Measurements from ENCODE around the gene SNTB2. TPM values are rescaled to one million over a fixed set of nuclear protein-coding genes. Genes with fewer than 3 reads are reported as not detected.

Gene SNTB2
- total and polyA plus RNA-seq, 9 of the 15 experiments (the other 6 are each of a cell fraction or from before 2014, with no cell fraction given) = 1.2 to 13.7 (median 5.7) TPM

DNA sequence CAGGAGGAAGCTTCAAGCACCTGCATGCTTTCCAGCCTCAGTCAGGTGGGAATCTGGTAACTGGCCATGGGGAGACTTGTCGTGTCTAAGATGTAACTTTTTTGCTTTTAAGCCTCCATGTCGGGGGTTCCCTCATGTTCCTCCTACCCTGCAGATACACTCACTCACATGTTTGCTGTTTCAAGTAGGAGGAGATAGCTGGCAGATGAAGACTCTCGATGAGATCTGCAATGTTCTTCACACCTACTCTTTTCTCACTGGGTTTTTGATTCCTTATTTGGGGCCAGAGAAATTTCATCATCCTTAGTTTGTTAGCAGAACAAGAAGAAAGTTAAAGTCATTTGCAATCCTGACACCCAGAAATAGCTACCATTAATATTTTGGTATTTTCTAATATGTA lies 29.8 kb upstream of the SNTB2 start:
- WGBS (ENCODE audit: insufficient coverage, low coverage, missing lambda C conversion rate) = 92% methylated on average over 3 of the region's 3 CpGs
- Histone ChIP-seq H3K4me3 (no peak overlapping the region), H3K4me1 (replicated peaks in 1 of 2; ENCODE audit: control insufficient read depth in 2 of 2, insufficient read depth in 2 of 2, low read length in 2 of 2) (no peaks in the 10 kb centered on the region), H3K27ac (ENCODE audit: extremely low read depth, low read depth, low read length) (no peak overlapping the region), H2AFZ (ENCODE audit: low read depth, low read length) (no peak overlapping the region), H4K20me1 (replicated peaks; ENCODE audit: control insufficient read depth, insufficient read depth, low read length) (no peaks in the 10 kb centered on the region), H3K79me2 (ENCODE audit: control insufficient read depth, insufficient read depth, low read length) (no peaks in the 10 kb centered on the region), H3K4me2 (ENCODE audit: insufficient read depth, low read length) (no peak overlapping the region), H3K9ac (ENCODE audit: insufficient read depth in 1 of 2, low read depth in 2 of 2, low read length in 2 of 2) (no peak overlapping the region), H3K9me1 (ENCODE audit: control insufficient read depth, insufficient read depth, low read length) (no peaks in the 10 kb centered on the region), H3K36me3 (ENCODE audit: control insufficient read depth, insufficient read depth, low read length) (peaks cover 92% of the 10 kb centered on the region), H3K9me3 (replicated peaks; ENCODE audit: control insufficient read depth, insufficient read depth, low read depth, low read length) (no peaks in the 10 kb centered on the region), H3K27me3 (ENCODE audit: control insufficient read depth in 2 of 2, insufficient read depth in 2 of 2, low read length in 2 of 2) (no peaks in the 10 kb centered on the region)
- no peak for ATAC-seq
- intact Hi-C loops (cut with micrococcal nuclease) (no loop called here), in situ Hi-C loops (cut with MboI) (no loop called here)
- TF ChIP-seq ZNF174 (CRISPR knock-in tag; IDR thresholded peaks at IDR 0.05) = no peak
- ChIA-PET POLR2A (interaction anchor here (1.1 to 1.6 kb wide), 3 partner anchors 11 to 129 kb away, joined by 3 read pairs; no protein-coding TSS in a partner anchor), CTCF (ENCODE audit: low intra/inter-chr PET ratio) (no interaction called here)
- FAIRE-seq = no peak
- no TSS peak for BruUV-seq (replicated peaks)
- no peak for DNase-seq (ENCODE audit: extremely low read depth in 1 of 4, low spot score in 3 of 4)

DNA sequence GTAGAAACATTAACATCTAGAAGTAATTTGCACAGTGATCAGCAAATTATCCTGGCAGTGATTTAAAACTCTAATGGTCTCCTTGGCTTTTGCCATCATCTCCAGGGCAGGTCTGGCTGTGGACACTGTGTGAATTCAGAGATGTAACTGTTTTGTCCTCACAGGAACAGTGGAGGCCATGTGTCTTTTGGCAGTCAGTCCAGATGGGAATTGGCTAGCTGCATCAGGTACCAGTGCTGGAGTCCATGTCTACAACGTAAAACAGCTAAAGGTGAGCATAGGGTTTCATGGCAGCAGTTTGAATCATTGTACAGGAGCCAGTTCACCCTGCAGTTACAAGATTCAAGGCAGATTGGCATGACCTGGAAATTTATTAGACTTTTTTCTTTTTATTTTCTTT lies 26.8 kb upstream of the SNTB2 start:
- ChIA-PET CTCF (ENCODE audit: low intra/inter-chr PET ratio) (no interaction called here), POLR2A (interaction anchor here (0.9 to 2.1 kb wide), 3 partner anchors 8 to 11 kb away, joined by 3 to 6 read pairs (median 4); no protein-coding TSS in a partner anchor)
- H3K4me1 ChIP-seq (replicated peaks in 1 of 2; ENCODE audit: control insufficient read depth in 2 of 2, insufficient read depth in 2 of 2, low read length in 2 of 2) = no peaks in the 10 kb centered on the region
- H3K36me3 ChIP-seq (ENCODE audit: control insufficient read depth, insufficient read depth, low read length) = peaks cover 91% of the 10 kb centered on the region
- H4K20me1 ChIP-seq (replicated peaks; ENCODE audit: control insufficient read depth, insufficient read depth, low read length) = no peaks in the 10 kb centered on the region; the same call in 1 of the 2 replicates
- no peak overlapping the region for H2AFZ ChIP-seq (ENCODE audit: low read depth, low read length)
- FAIRE-seq (no peak), DNase-seq (ENCODE audit: extremely low read depth in 1 of 4, low spot score in 3 of 4) (no peak), ATAC-seq (no peak)
- H3K4me2 ChIP-seq (ENCODE audit: insufficient read depth, low read length) = no peak overlapping the region
- H3K9ac ChIP-seq (ENCODE audit: insufficient read depth in 1 of 2, low read depth in 2 of 2, low read length in 2 of 2) = no peak overlapping the region
- 92% methylated on average over 1 of the region's 1 CpG for WGBS (ENCODE audit: insufficient coverage, low coverage, missing lambda C conversion rate)
- no peaks in the 10 kb centered on the region for H3K9me3 ChIP-seq (replicated peaks; ENCODE audit: control insufficient read depth, insufficient read depth, low read depth, low read length)
- H3K27me3 ChIP-seq (ENCODE audit: control insufficient read depth in 2 of 2, insufficient read depth in 2 of 2, low read length in 2 of 2) = no peaks in the 10 kb centered on the region
- no TSS peak for BruUV-seq (replicated peaks)
- no peak overlapping the region for H3K27ac ChIP-seq (ENCODE audit: extremely low read depth, low read depth, low read length)
- H3K4me3 ChIP-seq = no peak overlapping the region
- H3K9me1 ChIP-seq (ENCODE audit: control insufficient read depth, insufficient read depth, low read length) = no peaks in the 10 kb centered on the region
- H3K79me2 ChIP-seq (ENCODE audit: control insufficient read depth, insufficient read depth, low read length) = no peaks in the 10 kb centered on the region
- in situ Hi-C loops (cut with MboI) (no loop called here), intact Hi-C loops (cut with micrococcal nuclease) (no loop called here)
- TF ChIP-seq NFIX (CRISPR knock-in tag; IDR thresholded peaks at IDR 0.05; ENCODE audit: low read depth) (no peak), KAT2B (IDR thresholded peaks at IDR 0.05; ENCODE audit: low read depth, low read length) (no peak), ATF1 (CRISPR knock-in tag; IDR thresholded peaks at IDR 0.05) (no peak), ATF1 (tag; IDR thresholded peaks at IDR 0.05) (no peak), BRD9 (IDR thresholded peaks at IDR 0.05; ENCODE audit: low read depth, partially characterized antibody) (no peak), TEAD1 (CRISPR knock-in tag; IDR thresholded peaks at IDR 0.05) (no peak), MECOM (CRISPR knock-in tag; IDR thresholded peaks at IDR 0.05) (no peak), ZFP36 (IDR thresholded peaks at IDR 0.05; ENCODE audit: low read depth, low read length, partially characterized antibody) (no peak), XRCC4 (IDR thresholded peaks at IDR 0.05; ENCODE audit: extremely low read depth, insufficient read depth, insufficient read length) (no peak), ZNF121 (CRISPR knock-in tag; conservative IDR thresholded peaks at IDR 0.05) (no peak), CBX5 (IDR thresholded peaks at IDR 0.05; ENCODE audit: borderline replicate concordance, low read depth) (no peak), MIER1 (IDR thresholded peaks at IDR 0.05; ENCODE audit: low read depth) (no peak), RBM15 (IDR thresholded peaks at IDR 0.05; ENCODE audit: insufficient read depth, low read length) (no peak)
- TF ChIP-seq, protein P1, sequence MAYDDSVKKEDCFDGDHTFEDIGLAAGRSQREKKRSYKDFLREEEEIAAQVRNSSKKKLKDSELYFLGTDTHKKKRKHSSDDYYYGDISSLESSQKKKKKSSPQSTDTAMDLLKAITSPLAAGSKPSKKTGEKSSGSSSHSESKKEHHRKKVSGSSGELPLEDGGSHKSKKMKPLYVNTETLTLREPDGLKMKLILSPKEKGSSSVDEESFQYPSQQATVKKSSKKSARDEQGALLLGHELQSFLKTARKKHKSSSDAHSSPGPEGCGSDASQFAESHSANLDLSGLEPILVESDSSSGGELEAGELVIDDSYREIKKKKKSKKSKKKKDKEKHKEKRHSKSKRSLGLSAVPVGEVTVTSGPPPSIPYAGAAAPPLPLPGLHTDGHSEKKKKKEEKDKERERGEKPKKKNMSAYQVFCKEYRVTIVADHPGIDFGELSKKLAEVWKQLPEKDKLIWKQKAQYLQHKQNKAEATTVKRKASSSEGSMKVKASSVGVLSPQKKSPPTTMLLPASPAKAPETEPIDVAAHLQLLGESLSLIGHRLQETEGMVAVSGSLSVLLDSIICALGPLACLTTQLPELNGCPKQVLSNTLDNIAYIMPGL (CRISPR knock-in tag; IDR thresholded peaks at IDR 0.05) = no peak
- TF ChIP-seq, protein P2, sequence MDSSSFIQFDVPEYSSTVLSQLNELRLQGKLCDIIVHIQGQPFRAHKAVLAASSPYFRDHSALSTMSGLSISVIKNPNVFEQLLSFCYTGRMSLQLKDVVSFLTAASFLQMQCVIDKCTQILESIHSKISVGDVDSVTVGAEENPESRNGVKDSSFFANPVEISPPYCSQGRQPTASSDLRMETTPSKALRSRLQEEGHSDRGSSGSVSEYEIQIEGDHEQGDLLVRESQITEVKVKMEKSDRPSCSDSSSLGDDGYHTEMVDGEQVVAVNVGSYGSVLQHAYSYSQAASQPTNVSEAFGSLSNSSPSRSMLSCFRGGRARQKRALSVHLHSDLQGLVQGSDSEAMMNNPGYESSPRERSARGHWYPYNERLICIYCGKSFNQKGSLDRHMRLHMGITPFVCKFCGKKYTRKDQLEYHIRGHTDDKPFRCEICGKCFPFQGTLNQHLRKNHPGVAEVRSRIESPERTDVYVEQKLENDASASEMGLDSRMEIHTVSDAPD (CRISPR knock-in tag; IDR thresholded peaks at IDR 0.05) = no peak

All from K562 (cell line).